GM19043 (cell line): ENCODE results near the gene PLAU.
"Not testable (repeated sequence)": the region's sequence is repeated elsewhere in the genome, so short reads cannot be mapped to it uniquely, and the experiment has no call there.

ENCODE experiments used
- ATAC-seq: cut with Tn5 transposase; IDR thresholded peaks from one replicate; pipeline ENCODE4 v1.9.1; 2021; ENCODE audit warnings: low read depth; ENCODE audit not compliant: unreplicated experiment

The PLAU gene

GRCh38 chr10:73917566-73918305 lies 6.8 kb downstream of the PLAU start:
- no peak for ATAC-seq

- ATAC-seq, result not testable (repeated sequence)
Measured at GRCh38 chr10:73919481-73919880, 8.5 kb downstream of the PLAU start.

- ATAC-seq, result peak; percentile 70
Measured at GRCh38 chr10:73920089-73920488, 9.2 kb downstream of the PLAU start.

GRCh38 chr10:73922007-73922863 lies 11.3 kb downstream of the PLAU start:
- ATAC-seq, result no peak

GRCh38 chr10:73922864-73923133 lies 11.9 kb downstream of the PLAU start:
- ATAC-seq, result no peak

GRCh38 chr10:73923935-73924598 lies 13.1 kb downstream of the PLAU start:
- ATAC-seq, result no peak

- ATAC-seq, result no peak
Measured at GRCh38 chr10:73924935-73925334, 14.0 kb downstream of the PLAU start.

GRCh38 chr10:73925539-73925938 lies 14.6 kb downstream of the PLAU start:
- no peak for ATAC-seq

GRCh38 chr10:73926152-73926764 lies 15.3 kb downstream of the PLAU start:
- no peak for ATAC-seq

- ATAC-seq, result not testable (repeated sequence)
Measured at GRCh38 chr10:73930630-73931327, 19.8 kb downstream of the PLAU start.

GRCh38 chr10:73931767-73932619 lies 21.1 kb downstream of the PLAU start:
- ATAC-seq, result no peak

- ATAC-seq, result no peak
Measured at GRCh38 chr10:73932620-73933112, 21.7 kb downstream of the PLAU start.

- no peak for ATAC-seq
Measured at GRCh38 chr10:73934074-73934473, 23.1 kb downstream of the PLAU start.

- ATAC-seq, result no peak
Measured at GRCh38 chr10:73935895-73936294, 25.0 kb downstream of the PLAU start.

GRCh38 chr10:73937333-73938043 lies 26.6 kb downstream of the PLAU start:
- ATAC-seq, result no peak

GRCh38 chr10:73940634-73941221 lies 29.8 kb downstream of the PLAU start:
- peak; percentile 70 for ATAC-seq

- no peak for ATAC-seq
Measured at GRCh38 chr10:73941300-73941699, 30.4 kb downstream of the PLAU start.

- no peak for ATAC-seq
Measured at GRCh38 chr10:73944356-73945100, 33.6 kb downstream of the PLAU start.
